Hepatocyte (in vitro differentiated cells): ENCODE measurements around the gene CYSRT1. TPM values are rescaled to one million over a fixed set of nuclear protein-coding genes. Genes with fewer than 3 reads are reported as not detected.

ENCODE experiments used
- DNase-seq: peaks from one replicate; pipeline ENCODE4 v3.0.0-alpha.2; 2016; ENCODE audit warnings: low spot score
- H2AFZ ChIP-seq: fragments of 200-600 bp; sonication (generic); 2 replicates; pipeline ENCODE4 v1.6.0; 2016; ENCODE audit warnings: antibody characterized with exemption, mild to moderate bottlenecking
- H3K27ac ChIP-seq: fragments of 200-600 bp; sonication (generic); 2 replicates; pipeline ENCODE4 v1.5.1; 2016; ENCODE audit warnings: mild to moderate bottlenecking
- H3K27me3 ChIP-seq: fragments of 200-600 bp; sonication (generic); 2 replicates; pipeline ENCODE4 v1.6.1; 2016
- H3K36me3 ChIP-seq: fragments of 200-600 bp; sonication (generic); replicated peaks from 2 replicates; pipeline ENCODE4 v1.5.1; 2016; ENCODE audit warnings: low read depth; ENCODE audit not compliant: insufficient read depth
- H3K4me1 ChIP-seq: fragments of 200-600 bp; sonication (generic); 2 replicates; pipeline ENCODE4 v1.5.1; 2016; ENCODE audit warnings: mild to moderate bottlenecking, moderate library complexity; ENCODE audit not compliant: insufficient read depth
- H3K4me2 ChIP-seq: fragments of 200-600 bp; sonication (generic); 2 replicates; pipeline ENCODE4 v1.6.0; 2016
- H3K4me3 ChIP-seq: fragments of 200-600 bp; sonication (generic); 2 replicates; pipeline ENCODE4 v1.5.1; 2016; ENCODE audit warnings: mild to moderate bottlenecking
- H3K79me2 ChIP-seq: fragments of 200-600 bp; sonication (generic); 2 replicates; pipeline ENCODE4 v1.6.0; 2017; ENCODE audit warnings: mild to moderate bottlenecking
- H3K9me2 ChIP-seq: fragments of 200-600 bp; sonication (generic); replicated peaks from 2 replicates; pipeline ENCODE4 v1.6.0; 2017; ENCODE audit warnings: mild to moderate bottlenecking; ENCODE audit not compliant: insufficient read depth
- H3K9me3 ChIP-seq: fragments of 200-600 bp; sonication (generic); 2 replicates; pipeline ENCODE4 v1.5.1; 2016; ENCODE audit warnings: low read depth, mild to moderate bottlenecking
- H4K20me1 ChIP-seq: fragments of 200-600 bp; sonication (generic); 2 replicates; pipeline ENCODE4 v1.6.0; 2016; ENCODE audit warnings: mild to moderate bottlenecking; ENCODE audit not compliant: insufficient read depth, poor library complexity, severe bottlenecking
- CTCF ChIP-seq: fragments of 200-600 bp; sonication (generic); IDR thresholded peaks from 2 replicates; pipeline ENCODE4 v1.5.1; 2016; ENCODE audit warnings: antibody characterized with exemption, mild to moderate bottlenecking; ENCODE audit not compliant: poor library complexity
- EZH2 ChIP-seq: fragments of 200-600 bp; sonication (generic); IDR thresholded peaks from 2 replicates; pipeline ENCODE4 v1.6.1; 2016; ENCODE audit warnings: antibody characterized with exemption, mild to moderate bottlenecking, borderline replicate concordance
- EZH2phosphoT487 ChIP-seq: fragments of 200-600 bp; sonication (generic); IDR thresholded peaks from one replicate; pipeline ENCODE4 v1.6.1; 2018; ENCODE audit warnings: antibody characterized with exemption, mild to moderate bottlenecking, low read depth, moderate library complexity; ENCODE audit not compliant: unreplicated experiment, severe bottlenecking
- WGBS: methylation state at CpG from one replicate; pipeline ENCODE4 v1.1.6; 2016; ENCODE audit warnings: low lambda C conversion rate; ENCODE audit errors: missing lambda C conversion rate; 5-methylcytosine and 5-hydroxymethylcytosine counted together
- polyA plus RNA-seq: library from polyadenylated mRNA; unstranded; fragments of >200 nt; fragmentation: Nextera tagmentation; extraction: Ambion mirVana; gene quantifications from 2 replicates; pipeline ENCODE4 v1.2.1, GENCODE V29; 2016
- total RNA-seq: library from RNA; depleted of rRNA; stranded (reverse); fragments of >200 nt; gene quantifications from 2 replicates; pipeline ENCODE4 v1.2.3, GENCODE V29; 2014

CYSRT1 gene
- total and polyA plus RNA-seq, 2 experiments from 2014 or later, result 1.4 to 2.1 TPM

- no peak for TF ChIP-seq CTCF
- TF ChIP-seq EZH2, result no peak
- TF ChIP-seq EZH2phosphoT487, result no peak
- peaks cover 26% of the 10 kb centered on the region for H3K4me1 ChIP-seq
- DNase-seq, result no peak
- peak overlapping the region; percentile 92 for H3K4me2 ChIP-seq
- no peaks in the 10 kb centered on the region for H3K27me3 ChIP-seq
- WGBS, result 46% methylated on average over 23 of the region's 23 CpGs
- H3K9me3 ChIP-seq, result no peaks in the 10 kb centered on the region
- H4K20me1 ChIP-seq, result peaks cover 37% of the 10 kb centered on the region
- no peaks in the 10 kb centered on the region for H3K9me2 ChIP-seq
- H3K79me2 ChIP-seq, result peaks cover 71% of the 10 kb centered on the region
- H2AFZ ChIP-seq, result no peak overlapping the region
- H3K36me3 ChIP-seq, result no peaks in the 10 kb centered on the region
- H3K4me3 ChIP-seq, result peak overlapping the region; percentile 62
- H3K27ac ChIP-seq, result peak overlapping the region; percentile 98
Observed at GRCh38 chr9:137189297-137190295, 35.4 kb upstream of the CYSRT1 start.

- Histone ChIP-seq H4K20me1 (peaks cover 45% of the 10 kb centered on the region), H3K27ac (peak overlapping the region; percentile 98), H3K4me3 (no peak overlapping the region)
Observed at GRCh38 chr9:137190315-137190856, 34.6 kb upstream of the CYSRT1 start.

GRCh38 chr9:137191245-137191644 is 33.7 kb upstream of the CYSRT1 start:
- no peak overlapping the region for H3K4me3 ChIP-seq
- H3K27me3 ChIP-seq, result no peaks in the 10 kb centered on the region
- no peak for DNase-seq
- H3K79me2 ChIP-seq, result peaks cover 87% of the 10 kb centered on the region
- H3K4me2 ChIP-seq, result no peak overlapping the region
- peaks cover 54% of the 10 kb centered on the region for H4K20me1 ChIP-seq
- WGBS, result 94% methylated on average over 3 of the region's 3 CpGs
- no peak overlapping the region for H3K27ac ChIP-seq
- H3K9me3 ChIP-seq, result no peaks in the 10 kb centered on the region
- H3K36me3 ChIP-seq, result no peaks in the 10 kb centered on the region
- TF ChIP-seq CTCF (no peak), EZH2 (no peak), EZH2phosphoT487 (no peak)
- no peak overlapping the region for H2AFZ ChIP-seq
- no peaks in the 10 kb centered on the region for H3K9me2 ChIP-seq
- H3K4me1 ChIP-seq, result peaks cover 41% of the 10 kb centered on the region

More at GRCh38 chr9:137190315-137190856, 34.6 kb upstream of the CYSRT1 start:
- H3K79me2 ChIP-seq, result peaks cover 79% of the 10 kb centered on the region
- H3K4me2 ChIP-seq, result peak overlapping the region; percentile 92
- no peak overlapping the region for H2AFZ ChIP-seq
- WGBS, result 96% methylated on average over 5 of the region's 9 CpGs
- no peaks in the 10 kb centered on the region for H3K36me3 ChIP-seq
- TF ChIP-seq CTCF (no peak), EZH2 (no peak), EZH2phosphoT487 (no peak)
- peaks cover 34% of the 10 kb centered on the region for H3K4me1 ChIP-seq
- no peaks in the 10 kb centered on the region for H3K9me2 ChIP-seq
- no peaks in the 10 kb centered on the region for H3K27me3 ChIP-seq
- H3K9me3 ChIP-seq, result no peaks in the 10 kb centered on the region
- DNase-seq, result peak; percentile 42
